ENCODE results near the gene TARS2.

The TARS2 gene

DNA sequence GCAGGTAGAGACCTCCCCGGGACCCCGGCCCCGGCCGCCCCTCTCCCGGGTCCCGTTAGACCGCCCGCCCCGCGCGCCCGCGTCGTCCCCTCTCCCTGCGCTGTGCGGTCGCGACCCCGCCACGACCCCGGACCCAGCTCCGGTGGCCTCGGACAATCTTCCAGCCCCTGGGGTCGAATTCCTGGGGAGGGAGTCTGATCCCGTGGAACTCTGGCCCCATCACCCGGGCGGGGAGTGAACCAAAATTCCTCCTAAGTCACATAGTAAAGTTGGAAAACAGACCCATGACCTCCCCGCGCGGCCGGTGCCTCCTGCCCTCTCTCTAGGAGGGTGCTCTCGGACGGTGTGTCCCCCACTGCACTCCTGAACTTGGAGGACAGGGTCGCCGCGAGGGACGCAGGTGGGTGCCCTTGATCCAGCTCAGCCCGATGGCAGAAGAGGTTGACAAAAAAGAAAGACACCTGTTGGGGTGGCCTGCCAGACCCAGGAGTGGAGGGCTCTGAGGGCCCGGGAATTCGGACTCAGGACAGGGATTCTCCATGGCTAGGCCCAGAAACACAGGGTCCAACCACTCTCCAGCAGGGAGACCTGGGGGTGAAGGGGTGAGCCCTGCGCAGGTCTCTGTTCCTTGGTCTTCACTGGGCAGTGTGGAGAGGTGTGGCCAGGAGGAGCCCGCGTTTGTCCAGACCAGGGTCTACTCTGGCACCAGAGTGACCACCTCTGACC, 62.4 kb downstream of the TARS2 start:
- DNase-seq (ENCODE audit: low read depth) = no peak
- H3K4me3 ChIP-seq (ENCODE audit: control insufficient read depth, low read depth, low read length) = peak overlapping the region; percentile 54
- TF ChIP-seq, protein P1, sequence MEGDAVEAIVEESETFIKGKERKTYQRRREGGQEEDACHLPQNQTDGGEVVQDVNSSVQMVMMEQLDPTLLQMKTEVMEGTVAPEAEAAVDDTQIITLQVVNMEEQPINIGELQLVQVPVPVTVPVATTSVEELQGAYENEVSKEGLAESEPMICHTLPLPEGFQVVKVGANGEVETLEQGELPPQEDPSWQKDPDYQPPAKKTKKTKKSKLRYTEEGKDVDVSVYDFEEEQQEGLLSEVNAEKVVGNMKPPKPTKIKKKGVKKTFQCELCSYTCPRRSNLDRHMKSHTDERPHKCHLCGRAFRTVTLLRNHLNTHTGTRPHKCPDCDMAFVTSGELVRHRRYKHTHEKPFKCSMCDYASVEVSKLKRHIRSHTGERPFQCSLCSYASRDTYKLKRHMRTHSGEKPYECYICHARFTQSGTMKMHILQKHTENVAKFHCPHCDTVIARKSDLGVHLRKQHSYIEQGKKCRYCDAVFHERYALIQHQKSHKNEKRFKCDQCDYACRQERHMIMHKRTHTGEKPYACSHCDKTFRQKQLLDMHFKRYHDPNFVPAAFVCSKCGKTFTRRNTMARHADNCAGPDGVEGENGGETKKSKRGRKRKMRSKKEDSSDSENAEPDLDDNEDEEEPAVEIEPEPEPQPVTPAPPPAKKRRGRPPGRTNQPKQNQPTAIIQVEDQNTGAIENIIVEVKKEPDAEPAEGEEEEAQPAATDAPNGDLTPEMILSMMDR (IDR thresholded peaks at IDR 0.05; ENCODE audit: control insufficient read depth, insufficient read depth, low read depth, low read length, missing control alignments) = peak; percentile 27

DNA sequence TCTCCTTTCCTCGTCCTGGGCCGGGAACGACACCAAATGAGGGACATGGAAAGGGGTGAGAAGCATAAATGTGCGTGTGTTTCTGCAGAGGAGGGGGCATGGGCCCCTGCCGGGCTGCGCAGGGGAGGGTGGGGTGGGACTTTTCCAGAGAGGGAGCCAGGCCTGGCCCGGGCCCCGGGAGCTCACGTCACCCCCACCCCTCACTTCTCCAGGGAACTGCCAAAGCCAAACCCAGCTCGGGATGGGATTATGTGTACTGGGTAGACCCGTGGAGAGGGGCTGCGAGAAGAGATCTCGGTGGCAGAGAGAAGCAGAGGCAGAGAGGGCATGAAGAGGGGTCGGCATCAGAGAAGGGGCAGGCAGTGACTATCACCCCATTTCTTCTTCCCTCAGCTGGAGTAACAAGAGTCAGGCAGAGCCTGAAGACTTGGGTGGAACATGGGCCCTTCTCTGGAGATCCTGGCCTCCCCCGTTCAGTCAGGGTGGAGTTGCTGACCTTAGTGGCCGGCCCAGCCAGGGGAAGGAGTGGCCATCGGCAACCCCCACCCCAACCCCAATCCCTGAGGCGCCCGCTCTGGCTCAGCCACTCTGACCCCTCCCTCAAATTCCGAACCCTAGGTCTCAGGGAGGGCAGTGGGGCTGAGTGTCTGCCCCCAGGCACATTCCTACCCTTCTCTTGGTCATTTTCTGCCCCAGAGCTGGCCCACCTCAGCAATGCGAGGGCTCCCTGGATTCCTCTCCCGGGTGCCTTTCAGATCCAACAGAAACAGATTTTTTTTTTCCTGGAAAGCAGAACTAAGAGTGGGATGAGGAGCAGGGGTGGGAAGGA, 63.2 kb downstream of the TARS2 start:
- H3K4me3 ChIP-seq (ENCODE audit: control insufficient read depth, low read depth, low read length) = peak overlapping the region; percentile 10; the same call in 1 of the 2 replicates
- no peak for DNase-seq (ENCODE audit: low read depth)
- TF ChIP-seq, protein P1 (IDR thresholded peaks at IDR 0.05; ENCODE audit: control insufficient read depth, insufficient read depth, low read depth, low read length, missing control alignments) = no peak

DNA sequence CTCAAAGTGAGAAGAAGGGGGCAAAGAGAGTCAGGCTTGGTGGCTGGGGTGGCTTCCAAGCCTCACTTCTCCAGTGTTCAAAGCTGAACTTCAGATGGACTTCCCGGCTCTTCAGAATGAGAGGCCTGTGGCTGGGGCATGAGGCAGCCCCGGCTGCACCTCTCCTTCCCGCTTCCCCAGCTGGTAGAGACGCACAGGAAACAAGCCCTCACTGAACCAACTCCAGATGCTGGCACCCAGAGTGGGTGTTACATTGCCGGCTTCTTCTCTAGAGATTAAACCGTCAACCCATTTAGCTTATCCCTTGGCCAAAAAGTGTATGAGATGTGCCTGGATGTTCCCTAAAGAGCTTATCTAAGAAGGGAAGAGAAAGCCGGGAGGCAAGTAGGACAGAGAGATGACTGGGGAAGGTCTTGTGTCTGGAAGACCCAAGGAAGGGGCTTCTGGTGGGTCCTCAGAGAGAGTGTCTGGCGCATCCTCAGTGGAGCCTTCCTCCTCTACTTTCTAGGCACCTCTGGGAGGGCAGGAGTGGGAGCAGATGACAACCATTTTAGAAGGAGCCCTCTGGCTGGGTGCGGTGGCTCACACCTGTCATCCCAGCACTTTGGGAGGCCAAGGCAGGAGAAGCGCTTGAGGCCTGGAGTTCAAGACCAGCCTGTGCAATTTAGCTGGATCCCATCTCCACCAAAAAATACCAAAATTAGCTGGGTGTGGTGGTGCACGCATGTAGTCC, 64.0 kb downstream of the TARS2 start:
- H3K4me3 ChIP-seq (ENCODE audit: control insufficient read depth, low read depth, low read length) = no peak overlapping the region
- TF ChIP-seq, protein P1 (IDR thresholded peaks at IDR 0.05; ENCODE audit: control insufficient read depth, insufficient read depth, low read depth, low read length, missing control alignments) = no peak
- DNase-seq (ENCODE audit: low read depth) = no peak

DNA sequence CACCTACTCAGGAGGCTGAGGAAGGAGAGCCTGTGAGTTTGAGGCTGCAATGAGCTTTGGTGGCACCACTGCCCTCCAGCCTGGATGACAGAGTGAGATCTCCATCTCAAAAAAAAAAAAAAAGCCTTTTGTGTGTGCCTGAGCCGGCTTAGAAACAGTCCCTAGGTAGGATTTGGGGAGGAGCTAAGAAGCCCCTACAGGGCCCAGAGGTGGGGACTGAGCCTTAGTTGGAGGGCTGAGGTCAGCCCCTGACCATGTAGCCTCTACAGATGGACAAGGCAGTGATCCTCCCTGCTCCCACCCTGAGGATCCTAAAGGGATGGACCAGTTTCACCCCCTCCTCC, 64.5 kb downstream of the TARS2 start:
- no peak for DNase-seq (ENCODE audit: low read depth)
- H3K4me3 ChIP-seq (ENCODE audit: control insufficient read depth, low read depth, low read length) = no peak overlapping the region
- TF ChIP-seq, protein P1 (IDR thresholded peaks at IDR 0.05; ENCODE audit: control insufficient read depth, insufficient read depth, low read depth, low read length, missing control alignments) = no peak

DNA sequence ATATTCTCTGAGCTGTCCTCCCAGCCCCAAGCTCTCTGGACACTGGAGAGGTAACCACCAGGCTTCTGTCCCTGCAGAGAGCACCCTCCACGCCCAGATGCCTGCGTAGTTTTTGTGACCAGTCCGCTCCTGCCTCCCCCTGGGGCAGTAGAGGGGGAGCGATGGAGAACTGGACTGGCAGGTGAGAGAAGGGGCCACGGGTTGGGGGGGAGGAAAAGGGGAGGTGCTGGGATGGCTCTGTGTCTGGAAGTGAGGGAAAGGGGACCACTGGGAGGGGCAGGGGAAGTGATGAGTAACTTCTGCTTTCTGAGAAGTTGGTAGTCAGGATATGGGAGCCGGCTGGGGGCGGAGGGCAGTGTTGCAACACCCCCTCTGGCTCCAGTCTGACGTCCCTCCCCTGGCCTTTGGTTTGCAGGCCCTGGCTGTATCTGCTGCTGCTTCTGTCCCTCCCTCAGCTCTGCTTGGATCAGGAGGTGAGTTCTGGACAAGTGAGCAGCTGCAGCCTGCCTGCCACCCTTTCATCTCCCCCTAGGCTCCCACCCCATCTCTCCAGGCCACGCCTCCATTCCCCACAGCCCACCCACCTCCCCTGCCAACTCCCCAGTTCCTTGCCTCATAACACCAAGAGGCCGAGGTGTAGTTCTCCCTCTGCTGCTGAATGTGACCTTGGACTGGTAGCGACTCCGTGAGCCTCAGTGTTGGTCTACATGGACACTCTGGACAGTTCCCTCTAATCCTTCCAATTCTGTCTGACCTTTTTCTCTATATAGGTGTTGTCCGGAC, 65.1 kb downstream of the TARS2 start:
- no peak overlapping the region for H3K4me3 ChIP-seq (ENCODE audit: control insufficient read depth, low read depth, low read length)
- DNase-seq (ENCODE audit: low read depth) = peak; percentile 73
- TF ChIP-seq, protein P1 (IDR thresholded peaks at IDR 0.05; ENCODE audit: control insufficient read depth, insufficient read depth, low read depth, low read length, missing control alignments) = no peak

DNA sequence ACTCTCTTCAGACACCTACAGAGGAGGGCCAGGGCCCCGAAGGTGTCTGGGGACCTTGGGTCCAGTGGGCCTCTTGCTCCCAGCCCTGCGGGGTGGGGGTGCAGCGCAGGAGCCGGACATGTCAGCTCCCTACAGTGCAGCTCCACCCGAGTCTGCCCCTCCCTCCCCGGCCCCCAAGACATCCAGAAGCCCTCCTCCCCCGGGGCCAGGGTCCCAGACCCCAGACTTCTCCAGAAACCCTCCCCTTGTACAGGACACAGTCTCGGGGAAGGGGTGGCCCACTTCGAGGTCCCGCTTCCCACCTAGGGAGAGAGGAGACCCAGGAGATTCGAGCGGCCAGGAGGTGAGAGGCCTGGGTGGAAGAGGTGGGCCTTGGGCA, 65.7 kb downstream of the TARS2 start:
- no peak for DNase-seq (ENCODE audit: low read depth)
- TF ChIP-seq, protein P1 (IDR thresholded peaks at IDR 0.05; ENCODE audit: control insufficient read depth, insufficient read depth, low read depth, low read length, missing control alignments) = no peak
- no peak overlapping the region for H3K4me3 ChIP-seq (ENCODE audit: control insufficient read depth, low read depth, low read length)
